Subcutaneous adipose tissue (tissue), 4 donors: ENCODE data around the gene KIF12. TPM values are rescaled to one million over a fixed set of nuclear protein-coding genes. Genes with fewer than 3 reads are reported as not detected.

ENCODE experiments used
- total RNA-seq, 4 donors: library from RNA; depleted of rRNA; stranded (reverse); fragments of >200 nt; gene quantifications; one replicate each; pipeline ENCODE4 v1.1.0, GENCODE V29; 2016
- TF ChIP-seq, protein P1 (sequence below): fragments of 450-650 bp; IDR thresholded peaks from one replicate; pipeline ENCODE4 v1.5.1; 2016; ENCODE audit warnings: low read depth, mild to moderate bottlenecking, control low read depth, antibody characterized with exemption, moderate library complexity

KIF12 gene
- not detected for total RNA-seq

DNA sequence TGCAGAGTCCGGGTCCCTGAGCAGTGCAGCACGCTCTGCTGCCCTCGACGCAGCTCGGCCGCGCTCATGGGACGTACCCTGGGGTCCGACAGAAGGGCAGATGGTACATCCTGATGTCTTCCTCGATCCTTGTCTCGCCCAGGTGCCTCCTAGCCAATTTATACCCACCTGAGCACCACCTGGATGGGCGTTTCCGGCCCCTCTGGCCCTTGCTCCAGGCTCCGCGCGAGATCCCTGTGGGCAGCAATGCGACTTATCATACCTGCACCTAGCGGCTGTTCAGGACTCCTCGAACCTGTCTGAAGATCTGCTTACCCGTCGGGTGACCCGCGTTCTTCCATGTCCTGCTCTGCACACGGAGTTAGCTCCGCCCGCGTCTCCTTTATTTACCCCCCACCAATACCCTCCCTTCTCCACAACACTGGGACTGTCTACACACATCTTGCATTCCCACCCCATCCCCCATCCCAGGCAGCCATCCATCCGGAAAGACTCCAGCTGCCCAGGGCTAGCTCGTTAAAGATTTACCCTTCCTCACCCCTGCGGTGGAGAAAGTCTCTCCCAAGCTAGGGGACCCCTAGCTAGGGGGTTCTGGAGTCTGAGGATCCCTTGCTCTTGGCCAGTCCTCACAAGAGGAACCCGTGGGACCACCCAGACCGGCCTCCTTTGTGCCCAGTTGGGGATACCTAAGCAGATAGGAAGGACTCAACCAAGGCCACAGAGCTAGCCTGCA, at the start of gene KIF12:
Gene KIF12 (minus strand): TSS at position 357 of the 733 bp plus-strand sequence. CDS start 16 bp downstream, at position 341.
- TF ChIP-seq, protein P1, sequence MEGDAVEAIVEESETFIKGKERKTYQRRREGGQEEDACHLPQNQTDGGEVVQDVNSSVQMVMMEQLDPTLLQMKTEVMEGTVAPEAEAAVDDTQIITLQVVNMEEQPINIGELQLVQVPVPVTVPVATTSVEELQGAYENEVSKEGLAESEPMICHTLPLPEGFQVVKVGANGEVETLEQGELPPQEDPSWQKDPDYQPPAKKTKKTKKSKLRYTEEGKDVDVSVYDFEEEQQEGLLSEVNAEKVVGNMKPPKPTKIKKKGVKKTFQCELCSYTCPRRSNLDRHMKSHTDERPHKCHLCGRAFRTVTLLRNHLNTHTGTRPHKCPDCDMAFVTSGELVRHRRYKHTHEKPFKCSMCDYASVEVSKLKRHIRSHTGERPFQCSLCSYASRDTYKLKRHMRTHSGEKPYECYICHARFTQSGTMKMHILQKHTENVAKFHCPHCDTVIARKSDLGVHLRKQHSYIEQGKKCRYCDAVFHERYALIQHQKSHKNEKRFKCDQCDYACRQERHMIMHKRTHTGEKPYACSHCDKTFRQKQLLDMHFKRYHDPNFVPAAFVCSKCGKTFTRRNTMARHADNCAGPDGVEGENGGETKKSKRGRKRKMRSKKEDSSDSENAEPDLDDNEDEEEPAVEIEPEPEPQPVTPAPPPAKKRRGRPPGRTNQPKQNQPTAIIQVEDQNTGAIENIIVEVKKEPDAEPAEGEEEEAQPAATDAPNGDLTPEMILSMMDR, result no peak

DNA sequence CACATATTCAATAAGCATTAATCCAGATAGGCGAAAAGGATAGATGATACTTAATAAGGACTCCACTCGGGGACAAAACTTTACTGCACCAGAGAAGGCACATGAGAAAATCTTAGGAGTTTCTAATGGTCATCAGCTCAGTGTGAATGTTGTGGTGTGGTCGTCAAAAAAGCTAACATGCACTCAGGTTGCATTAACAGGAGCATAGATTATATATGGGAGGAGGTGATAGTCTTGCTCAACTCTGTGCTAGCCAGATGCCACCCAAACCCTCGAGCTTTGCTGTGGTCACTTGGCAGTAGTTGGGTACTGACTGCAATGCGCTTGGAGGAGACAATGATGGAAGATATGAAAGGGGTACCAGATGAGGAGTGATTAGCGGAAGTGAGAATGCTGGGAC, 47.6 kb upstream of the KIF12 start:
- TF ChIP-seq, protein P1, result no peak

DNA sequence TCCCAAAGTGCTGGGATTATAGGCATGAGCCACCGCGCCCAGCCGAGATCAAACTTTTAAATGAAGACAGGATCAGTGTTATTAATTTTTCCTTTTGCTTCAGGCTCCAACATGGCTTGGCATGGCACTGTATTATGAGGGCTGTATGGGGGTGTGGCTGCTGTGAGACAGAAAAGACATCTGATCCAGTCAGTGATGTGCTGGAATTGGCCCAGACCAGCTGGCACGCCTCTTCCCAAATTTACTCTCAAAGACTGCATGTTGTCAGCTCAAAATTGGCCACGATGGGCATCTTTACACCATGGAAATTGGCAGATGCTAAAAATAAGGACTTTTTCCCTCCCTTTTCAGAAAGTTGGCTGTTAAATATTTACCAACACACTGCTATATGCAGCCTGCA, 44.1 kb upstream of the KIF12 start:
- TF ChIP-seq, protein P1, result no peak

DNA sequence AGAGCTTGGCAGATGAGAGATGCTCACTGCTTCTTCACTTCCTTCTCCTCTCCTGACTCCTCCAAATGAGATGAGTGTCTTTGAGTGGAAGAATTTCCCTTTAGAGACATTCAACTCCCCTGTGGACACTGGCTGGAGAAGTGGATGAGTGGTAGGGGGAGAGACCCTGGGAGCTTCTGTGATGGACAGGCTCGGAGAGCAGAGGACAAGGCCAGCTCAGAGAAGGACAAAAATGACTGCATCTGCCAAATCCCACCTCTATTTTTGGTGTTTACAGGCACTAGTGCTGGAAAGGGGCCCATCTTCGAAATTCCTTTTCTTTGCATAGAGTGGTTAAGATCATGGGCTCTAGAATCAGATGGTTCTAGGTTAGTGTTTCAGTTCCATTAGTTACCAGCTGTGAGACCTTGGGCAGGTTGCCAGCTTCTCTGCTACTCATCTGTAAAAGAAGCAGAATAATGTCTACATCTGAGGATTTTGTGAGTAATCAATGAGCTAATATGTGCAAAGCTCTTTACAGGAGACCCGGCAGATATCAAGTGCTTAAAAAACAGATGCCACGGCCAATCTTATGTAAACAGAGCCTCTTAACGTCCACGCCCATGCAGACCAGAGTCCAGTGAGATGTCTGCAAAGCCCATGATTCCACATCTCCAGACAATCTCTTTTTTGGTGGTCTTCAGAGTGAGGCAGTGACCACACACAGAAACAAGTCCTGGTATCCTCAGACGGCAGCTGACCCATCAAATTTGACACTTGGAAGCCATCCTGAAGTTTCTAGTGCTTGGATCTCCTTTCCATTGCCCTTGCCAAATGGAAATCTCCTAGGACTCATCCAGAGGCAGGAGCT, 42.7 kb upstream of the KIF12 start:
- TF ChIP-seq, protein P1, result no peak

DNA sequence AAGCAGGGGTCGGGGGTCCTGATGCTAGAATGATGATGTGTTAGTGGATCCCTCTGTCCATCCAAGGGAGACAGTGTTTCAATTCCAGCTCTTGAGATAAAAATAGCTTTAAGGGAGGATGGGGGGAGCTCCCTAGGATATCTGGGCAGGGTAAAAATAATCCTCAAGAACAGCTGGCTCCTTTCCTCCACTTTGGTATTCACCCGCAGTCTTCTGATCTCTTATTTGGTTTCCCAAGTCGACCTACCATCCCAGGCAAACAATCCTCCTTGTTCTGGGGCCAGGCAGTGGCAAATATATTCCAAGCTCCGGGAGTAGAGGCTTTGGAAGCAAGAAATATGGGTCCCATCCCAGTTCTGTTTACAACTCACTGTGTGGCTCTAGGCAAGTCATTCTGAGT, 41.8 kb upstream of the KIF12 start:
- TF ChIP-seq, protein P1, result no peak

DNA sequence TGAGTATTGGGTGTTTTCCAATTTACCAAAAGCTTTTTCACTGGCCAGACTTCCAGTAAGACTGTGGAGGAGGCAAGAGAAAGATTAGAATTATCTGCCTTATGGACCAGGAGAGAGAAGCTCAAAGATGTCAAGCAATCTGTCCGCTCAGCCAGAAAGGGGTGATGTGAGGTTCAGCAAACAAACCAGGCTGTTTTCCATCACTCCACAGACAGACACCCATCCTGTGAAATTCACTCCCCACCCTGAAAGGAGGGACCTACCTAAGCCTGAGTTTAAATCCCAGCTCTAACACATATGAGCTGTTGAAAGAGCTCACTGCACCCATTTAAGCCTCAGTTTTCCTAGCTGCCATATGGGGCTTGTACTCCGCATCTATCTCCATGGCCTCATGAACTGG, 41.3 kb upstream of the KIF12 start:
- TF ChIP-seq, protein P1, result no peak

DNA sequence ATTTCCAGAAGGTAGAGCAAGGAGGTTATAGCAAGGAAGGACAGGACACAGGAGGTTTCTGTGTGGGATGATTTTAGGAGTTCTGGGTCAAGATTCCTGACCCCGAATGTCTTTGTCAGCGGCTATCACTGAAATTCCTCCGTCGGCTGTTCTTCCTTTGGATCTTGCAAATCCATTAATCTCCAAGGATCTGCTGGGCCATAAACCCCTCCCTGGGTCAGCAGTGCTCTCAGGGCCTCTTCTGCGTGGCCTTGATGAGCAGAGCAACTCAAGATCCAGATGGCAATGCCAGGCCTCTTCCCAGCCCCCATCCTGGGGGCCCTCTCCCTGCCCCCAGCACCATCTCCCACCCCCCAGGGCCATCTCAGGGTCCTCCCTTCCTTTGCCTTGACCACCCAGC, 40.0 kb upstream of the KIF12 start:
- TF ChIP-seq, protein P1, result no peak
